ENCODE results near the gene KPNA6.

- TF ChIP-seq CTCF (conservative IDR thresholded peaks at IDR 0.05; ENCODE audit: low read length) (no peak), EZH2phosphoT487 (IDR thresholded peaks at IDR 0.05; ENCODE audit: borderline replicate concordance, low read depth, low read length) (no peak)
These were observed at the start of gene KPNA6 for GRCh38 chr1:32107742-32108661.
